Activated gamma-delta T cell treated with Interleukin-2 at 50 U/mL for 16 hours (primary cell): ENCODE results near the gene SELENOM.

Experiments
- DNase-seq: peaks from one replicate; pipeline ENCODE4 v3.0.0-alpha.2; 2020

Gene SELENOM, protein sequence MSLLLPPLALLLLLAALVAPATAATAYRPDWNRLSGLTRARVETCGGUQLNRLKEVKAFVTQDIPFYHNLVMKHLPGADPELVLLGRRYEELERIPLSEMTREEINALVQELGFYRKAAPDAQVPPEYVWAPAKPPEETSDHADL

GRCh38 chr22:31107178-31107893 is at the start of gene SELENOM:
Gene SELENOM, minus strand, starts transcription at chr22:31107568. Its CDS starts 63 bp downstream, at chr22:31107505.
- DNase-seq = peak; percentile 78

DNA sequence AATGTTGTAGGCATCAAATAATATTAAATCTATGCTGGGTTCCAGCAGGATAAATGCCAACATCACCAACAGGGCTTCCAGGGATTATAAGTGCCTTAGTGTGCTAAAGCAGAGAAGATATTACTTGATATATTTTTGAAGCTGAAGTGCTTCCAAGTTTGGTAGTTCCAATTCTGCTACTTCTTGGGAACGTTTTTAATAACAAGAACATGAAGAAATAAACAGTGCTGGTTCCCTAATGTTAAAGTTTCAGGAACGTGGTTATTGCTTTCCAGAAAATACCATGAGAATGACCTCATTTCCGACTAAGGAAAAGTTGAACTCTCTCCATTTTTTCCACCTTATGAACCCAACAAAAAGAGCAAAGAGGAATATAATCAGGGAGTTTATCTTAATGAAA is 48.1 kb upstream of the SELENOM start:
- DNase-seq = no peak

GRCh38 chr22:31154975-31155374 is 47.6 kb upstream of the SELENOM start:
- no peak for DNase-seq

DNA sequence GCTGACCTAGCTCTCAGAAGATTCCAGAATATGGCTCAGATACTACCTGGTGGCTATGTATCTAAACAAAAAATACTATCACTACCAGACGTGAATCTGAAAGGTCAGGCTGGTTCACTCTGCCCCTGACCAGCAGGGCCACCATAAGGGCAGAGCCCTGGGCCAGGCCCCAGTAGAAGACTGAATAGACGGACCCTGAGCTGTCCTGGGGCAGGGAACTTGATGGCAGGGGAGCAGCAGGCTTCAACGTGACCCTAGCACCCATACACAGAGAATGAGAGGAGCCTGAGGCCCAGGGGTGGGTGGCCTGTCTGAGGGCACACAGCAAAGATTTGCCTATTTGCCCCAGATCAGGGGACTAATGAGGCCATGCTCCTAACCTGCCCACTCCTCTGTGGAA is 46.0 kb upstream of the SELENOM start:
- DNase-seq = no peak

DNA sequence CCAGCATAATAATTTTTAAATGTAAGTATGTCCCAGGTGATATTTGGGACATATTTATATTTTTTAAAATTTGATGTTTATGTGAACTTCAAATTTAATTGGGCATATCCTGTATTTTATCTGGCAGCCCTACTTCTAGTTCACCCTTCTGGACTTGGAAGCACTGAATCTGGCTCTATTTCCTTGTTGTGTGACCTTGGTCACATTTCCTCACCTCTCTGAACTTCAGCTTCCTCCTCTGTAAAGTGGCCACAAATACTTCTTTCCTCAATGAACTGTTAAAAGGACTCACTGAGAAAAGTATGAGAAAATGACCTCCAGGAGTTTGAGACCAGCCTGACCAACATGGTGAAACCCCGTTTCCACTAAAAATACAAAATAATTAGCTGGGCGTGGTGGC is 44.5 kb upstream of the SELENOM start:
- no peak for DNase-seq

DNA sequence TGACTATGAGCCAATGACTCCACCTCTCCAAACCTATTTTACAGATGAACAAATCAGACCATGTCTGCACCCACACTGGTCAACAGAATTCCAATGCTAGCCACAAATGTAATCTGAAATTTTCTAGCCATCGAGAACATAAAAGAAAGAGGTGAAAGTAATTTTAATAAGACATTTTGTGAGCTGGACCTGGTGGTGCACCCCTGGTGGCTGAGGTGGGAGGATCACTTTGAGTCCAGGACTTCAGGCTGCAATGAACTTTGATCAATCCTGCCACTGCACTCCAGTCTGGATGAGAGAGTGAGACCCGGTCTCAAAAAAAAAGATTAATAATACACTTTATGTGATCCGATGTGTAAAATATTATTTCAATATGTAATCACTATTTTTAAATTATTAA is 43.2 kb upstream of the SELENOM start:
- no peak for DNase-seq

GRCh38 chr22:31148953-31149627 is 41.7 kb upstream of the SELENOM start:
- DNase-seq = no peak

DNA sequence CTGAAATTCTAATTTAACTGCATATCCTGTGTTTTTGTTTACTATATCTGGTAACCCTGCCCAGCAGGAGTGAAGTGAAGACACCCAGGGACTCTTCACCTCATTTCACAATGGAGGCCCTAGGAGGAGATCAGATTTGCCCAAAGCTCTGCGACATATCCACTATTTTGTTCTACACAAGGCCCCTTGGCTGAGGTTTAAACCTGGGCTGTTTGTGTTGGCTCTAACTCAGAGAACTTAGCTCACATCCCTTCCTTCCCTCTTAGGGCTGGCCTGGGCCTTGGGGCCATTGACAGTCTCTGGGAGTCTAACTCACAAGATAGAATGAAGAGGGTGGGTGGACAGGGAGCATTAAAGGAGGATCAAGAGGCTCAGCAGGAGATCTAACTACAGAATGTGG is 41.1 kb upstream of the SELENOM start:
- no peak for DNase-seq

DNA sequence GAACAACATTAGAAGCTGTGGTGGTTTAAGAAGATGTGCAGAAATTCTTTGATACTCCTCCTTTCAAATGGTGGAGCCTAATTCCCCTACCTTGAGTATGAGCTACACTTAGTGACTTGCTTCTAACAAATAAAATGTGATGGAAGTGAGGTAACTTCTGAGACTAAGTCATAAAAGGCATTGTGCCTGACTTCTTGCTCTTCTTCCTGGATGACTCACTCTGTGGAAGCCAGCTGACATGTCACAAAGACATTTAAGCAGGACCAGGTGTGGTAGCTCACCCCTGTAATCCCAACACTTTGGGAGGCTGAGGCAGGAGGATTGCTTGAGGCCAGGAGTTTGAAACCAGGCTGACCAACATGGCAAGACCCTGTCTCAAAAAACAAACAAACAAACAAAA is 36.9 kb upstream of the SELENOM start:
- DNase-seq = no peak

GRCh38 chr22:31143537-31143936 is 36.2 kb upstream of the SELENOM start:
- DNase-seq = no peak

- DNase-seq = no peak
Observed at GRCh38 chr22:31143038-31143437, 35.7 kb upstream of the SELENOM start.

DNA sequence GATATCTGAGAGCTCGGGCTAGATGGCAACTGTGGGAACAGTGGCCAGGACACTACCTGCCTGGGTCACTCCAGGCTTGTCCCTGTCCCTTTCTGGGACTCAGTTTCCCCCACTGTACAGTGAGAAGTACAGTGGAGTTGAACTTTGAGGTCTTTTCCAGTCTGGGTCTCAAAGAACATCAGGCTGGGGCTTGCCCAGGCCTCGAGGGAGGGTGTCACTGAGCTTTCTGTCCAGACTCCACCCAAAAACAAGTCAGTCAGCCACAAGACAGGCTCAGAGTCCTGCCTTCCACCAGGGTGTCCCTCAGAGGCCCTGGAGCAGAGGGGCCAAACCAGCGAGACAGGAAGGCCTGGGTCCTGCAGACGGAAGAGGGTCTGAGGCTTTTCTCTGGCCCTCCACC is 34.9 kb upstream of the SELENOM start:
- no peak for DNase-seq

DNA sequence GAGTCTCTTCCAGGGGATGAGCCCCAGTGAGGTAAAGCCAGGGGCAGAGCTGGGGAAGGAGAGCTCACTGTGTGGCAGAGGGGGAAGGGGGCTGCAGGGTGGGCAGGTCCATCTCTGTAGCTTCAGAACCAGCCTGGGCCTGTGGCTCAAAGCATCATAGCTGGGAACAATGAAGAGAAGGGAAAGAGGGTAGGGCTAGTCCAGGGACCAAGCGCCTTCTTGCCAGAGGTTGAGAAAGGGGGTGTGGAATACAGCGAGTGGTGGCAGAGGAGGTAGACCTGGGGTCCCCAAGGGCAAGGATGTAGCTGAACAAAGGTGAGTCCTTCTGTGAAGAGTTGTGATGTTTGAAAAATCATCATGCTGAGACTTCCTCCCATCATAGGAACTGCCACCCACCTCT is 34.2 kb upstream of the SELENOM start:
- DNase-seq = no peak

GRCh38 chr22:31140746-31141145 is 33.4 kb upstream of the SELENOM start:
- DNase-seq = no peak

DNA sequence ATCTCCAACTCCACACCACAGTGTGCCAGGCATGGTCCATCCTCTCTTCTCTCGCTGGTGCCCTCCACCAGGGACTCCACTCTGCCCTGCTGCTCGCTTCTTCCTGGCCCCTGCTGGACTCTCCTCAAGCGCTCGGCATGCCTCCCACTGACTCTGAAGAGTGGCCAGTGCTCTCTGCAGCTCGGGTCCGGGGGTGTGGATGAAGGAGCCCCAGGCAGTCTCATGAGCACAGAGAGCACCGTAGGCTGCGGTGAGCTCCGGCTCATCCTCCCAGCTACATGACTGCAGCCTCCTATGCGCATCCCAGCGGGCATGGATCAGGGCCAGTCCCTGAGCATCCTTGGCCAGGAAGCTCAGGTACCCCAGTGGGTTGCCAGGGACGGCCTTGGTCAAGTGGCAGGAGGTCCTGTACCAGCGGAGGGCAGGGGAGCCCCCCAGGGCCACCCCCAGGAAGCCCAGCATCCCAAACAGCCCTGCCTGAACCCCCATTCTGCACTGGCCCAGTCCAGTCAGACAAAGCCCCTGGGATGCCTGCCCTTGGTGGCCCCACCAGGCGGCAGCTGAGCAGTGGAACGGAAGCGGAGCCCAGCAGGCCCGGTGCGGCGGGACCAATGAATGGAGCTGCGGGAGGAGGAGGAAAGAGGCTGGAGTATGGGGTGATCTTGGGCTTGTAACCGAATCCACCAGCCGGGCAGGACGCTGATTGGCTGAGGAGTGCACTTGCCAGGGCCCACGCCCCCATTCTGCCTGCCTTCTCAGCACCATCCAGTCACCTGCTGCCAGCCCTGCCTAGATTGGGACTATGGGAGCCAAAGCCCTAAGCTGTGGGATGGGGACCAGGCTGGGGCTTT is 32.7 kb upstream of the SELENOM start, which contains the start of gene PLA2G3:
TSS of gene PLA2G3 (minus strand) at position 643 of the 851 bp plus-strand sequence. CDS start at position 489, 154 bp downstream.
- no peak for DNase-seq

DNA sequence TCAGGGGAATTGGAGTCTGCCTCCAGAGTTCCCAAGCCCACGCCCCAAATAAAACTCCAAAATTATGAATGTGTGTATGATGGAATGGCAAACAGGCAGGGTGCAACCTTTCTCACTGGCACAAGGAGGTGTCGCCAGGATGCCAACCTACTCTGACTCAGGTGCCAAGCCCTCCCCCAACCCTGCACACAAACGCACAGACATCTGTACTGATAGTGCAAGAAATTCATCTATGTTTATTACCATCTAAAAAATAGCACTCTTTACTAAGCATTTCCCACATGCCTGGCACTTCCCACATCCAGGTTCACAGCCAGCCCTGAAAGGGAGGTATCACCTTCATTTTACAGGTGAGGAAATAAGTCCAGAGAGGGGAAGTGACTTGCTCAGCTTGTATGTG is 31.7 kb upstream of the SELENOM start:
- no peak for DNase-seq

- DNase-seq = no peak
Observed at GRCh38 chr22:31138126-31138525, 30.8 kb upstream of the SELENOM start.

DNA sequence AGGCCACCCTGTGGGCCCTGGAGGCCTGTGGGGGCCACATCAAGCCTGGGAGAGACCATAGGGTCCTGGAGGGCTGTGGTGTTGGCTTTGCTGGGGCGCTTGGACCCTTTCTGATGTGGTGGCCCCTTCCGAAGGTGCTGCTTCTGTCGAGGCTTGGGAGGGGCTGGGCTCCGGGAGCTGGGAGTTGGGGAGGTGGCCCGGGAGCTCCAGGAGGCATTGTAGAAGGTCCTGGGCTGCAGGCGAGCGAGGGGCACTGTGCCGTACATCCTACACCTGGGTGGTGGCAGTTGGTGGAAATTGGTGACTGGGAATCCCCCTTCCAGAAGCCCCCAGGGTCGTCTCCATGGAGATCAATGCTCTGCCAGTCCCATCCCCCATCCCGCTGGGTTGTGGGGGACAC is 30.4 kb upstream of the SELENOM start:
- no peak for DNase-seq

- DNase-seq = no peak
Observed at GRCh38 chr22:31136711-31137110, 29.3 kb upstream of the SELENOM start.

- DNase-seq = no peak
Observed at GRCh38 chr22:31136155-31136554, 28.8 kb upstream of the SELENOM start.

DNA sequence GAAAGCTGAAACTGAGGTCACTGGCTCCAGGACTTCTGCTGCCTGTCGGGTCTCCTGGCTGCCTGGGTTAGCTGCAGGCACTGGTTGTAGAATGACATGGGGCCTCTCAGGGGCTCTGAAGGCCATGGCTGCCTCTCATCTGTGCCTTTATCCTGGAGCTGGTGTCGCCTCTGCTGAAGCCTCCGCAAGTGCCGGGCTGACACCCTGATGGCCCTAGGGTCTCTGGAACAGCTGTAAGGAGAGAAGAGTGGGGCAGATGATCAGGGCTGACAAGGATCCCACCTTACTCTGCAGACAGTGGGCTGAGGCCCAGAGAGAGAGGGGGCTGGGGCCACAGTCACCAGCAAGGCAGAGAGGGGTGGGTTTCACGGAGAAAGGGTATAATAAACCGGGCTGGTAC is 28.3 kb upstream of the SELENOM start:
- no peak for DNase-seq

DNA sequence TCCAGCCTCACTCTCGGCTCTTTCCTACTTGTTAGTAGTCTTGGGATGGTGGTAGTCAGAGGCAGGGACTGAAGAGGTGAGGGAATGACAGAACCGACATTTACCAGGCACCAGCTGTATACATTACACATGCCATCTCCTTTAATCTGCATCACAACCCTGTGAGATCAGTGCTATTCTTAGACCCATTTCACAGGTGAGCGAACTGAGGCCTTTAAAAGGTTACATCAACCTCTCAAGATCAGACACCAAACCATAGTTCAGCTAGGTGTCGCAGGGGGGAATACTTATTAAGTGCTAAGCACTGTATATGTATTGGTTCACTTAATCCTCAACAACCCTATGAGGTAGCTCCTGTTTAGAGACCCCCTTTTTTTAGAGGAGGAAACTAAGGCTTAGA is 27.3 kb upstream of the SELENOM start:
- DNase-seq = no peak

DNA sequence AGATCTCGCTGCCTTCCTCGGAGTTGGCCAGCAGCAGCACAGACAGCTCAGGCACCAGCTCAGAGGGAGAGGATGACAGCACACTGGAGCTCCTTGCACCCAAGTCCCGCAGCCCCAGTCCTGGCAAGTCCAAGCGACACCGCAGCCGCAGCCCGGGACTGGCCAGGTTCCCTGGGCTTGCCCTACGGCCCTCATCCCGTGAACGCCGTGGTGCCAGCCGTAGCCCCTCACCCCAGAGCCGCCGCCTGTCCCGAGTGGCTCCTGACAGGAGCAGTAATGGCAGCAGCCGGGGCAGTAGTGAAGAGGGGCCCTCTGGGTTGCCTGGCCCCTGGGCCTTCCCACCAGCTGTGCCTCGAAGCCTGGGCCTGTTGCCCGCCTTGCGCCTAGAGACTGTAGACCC is 26.5 kb upstream of the SELENOM start:
- DNase-seq = no peak
